HG03064 (cell line): ENCODE data around the gene TNRC18.
"Not testable (repeated sequence)": the region's sequence is repeated elsewhere in the genome, so short reads cannot be mapped to it uniquely, and the experiment has no call there.

Experiments
- ATAC-seq: cut with Tn5 transposase; IDR thresholded peaks from one replicate; pipeline ENCODE4 v1.9.1; 2021; ENCODE audit warnings: low read depth; ENCODE audit not compliant: unreplicated experiment

Gene TNRC18

DNA sequence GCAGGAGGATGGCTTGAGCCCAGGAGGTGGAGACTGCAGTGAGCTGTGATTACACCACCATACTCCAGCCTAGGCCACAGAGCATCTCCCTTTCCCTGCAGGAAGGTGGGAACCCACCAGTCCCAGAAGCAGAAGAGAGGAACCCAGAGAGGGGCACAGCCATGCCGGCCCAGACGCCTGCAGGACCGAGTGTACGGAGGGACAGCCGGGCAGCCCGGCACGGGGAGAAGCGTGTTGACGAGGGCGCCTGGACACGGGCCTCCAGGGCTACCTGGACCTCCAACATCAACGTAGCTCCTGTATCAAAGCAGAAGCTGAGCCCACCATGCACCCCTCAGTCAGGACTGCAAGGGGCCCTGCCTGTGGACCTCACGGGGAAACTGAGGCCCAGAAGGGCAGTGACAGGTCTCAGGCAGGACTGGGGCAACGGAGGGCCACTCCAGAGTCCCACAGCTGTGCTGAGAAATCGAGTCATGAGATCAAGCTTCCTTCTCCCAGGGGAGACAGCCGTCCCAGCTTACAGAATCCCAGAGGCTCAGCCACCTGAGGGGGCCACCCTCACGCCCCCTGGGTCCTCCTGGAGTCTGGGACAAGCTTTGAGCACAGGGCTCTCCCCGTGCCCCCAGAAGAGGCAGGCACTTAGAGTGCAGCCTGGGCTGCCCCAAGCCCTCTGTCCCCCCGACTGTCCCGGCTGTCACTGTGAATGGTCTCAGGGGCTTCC lies 43.1 kb downstream of the TNRC18 start:
- no peak for ATAC-seq

- ATAC-seq: no peak
These were observed 44.1 kb downstream of the TNRC18 start for GRCh38 chr7:5379546-5379945.

GRCh38 chr7:5377816-5378215 lies 45.8 kb downstream of the TNRC18 start:
- no peak for ATAC-seq

DNA sequence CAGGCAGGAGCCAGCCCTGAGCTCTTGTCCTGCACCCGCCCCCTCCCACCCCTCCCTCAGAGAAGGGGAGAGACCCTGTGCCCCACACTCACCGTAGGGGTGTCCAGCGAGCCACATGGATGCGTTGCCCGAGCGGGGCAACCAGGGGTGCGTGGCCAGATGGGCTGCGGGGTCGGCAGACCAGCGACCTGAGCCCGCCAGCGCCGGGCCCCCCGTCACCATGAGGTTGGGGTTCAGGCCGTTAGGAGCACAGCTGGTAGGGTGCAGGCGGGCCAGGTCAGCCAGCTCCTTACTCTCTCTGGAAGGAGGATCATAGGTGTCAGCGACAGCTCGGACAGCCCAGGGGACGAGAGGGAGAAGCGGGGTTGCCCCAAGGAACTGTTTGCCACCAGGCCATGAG lies 46.4 kb downstream of the TNRC18 start:
- no peak for ATAC-seq

- ATAC-seq: no peak
These were observed 47.7 kb downstream of the TNRC18 start for GRCh38 chr7:5375925-5376324.

DNA sequence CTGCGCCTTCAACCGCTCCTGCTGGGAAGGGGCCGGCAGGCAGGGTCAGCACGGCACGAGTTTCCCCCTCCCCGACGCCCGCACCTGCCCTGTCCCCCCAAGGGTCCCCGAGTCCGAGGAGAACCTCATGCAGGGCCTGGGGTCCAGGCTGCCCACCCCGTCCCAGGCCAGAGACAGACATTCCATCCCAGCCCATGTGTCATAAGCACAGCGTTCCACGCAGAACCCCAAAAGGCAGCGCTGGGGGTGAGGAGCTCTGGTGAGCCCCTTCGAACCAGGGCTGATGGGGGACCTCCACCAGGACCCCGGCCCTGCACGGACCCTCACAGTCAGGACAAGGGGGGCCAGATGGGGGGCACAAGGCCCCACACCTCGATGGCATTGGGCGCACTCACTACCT lies 49.2 kb downstream of the TNRC18 start:
- no peak for ATAC-seq

DNA sequence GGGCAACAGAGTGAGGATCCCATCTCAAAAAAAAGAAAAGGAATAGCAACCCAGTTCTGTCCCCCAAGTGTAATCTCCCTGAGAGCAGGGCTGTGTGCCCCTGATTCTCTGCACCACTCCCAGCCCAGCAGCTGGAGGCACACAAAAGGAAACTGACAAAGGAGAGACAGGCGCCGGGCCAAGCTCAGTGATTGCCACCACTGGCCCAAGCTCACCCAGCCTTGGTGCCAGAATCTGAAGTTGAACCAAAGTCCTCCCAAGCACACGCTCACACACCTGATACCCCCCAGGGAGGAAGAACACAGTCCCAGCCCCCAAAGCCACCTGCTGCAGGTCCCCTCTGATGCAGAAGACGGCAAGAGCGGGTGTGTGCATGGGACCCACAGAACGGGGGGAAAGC lies 50.3 kb downstream of the TNRC18 start:
- ATAC-seq: no peak

DNA sequence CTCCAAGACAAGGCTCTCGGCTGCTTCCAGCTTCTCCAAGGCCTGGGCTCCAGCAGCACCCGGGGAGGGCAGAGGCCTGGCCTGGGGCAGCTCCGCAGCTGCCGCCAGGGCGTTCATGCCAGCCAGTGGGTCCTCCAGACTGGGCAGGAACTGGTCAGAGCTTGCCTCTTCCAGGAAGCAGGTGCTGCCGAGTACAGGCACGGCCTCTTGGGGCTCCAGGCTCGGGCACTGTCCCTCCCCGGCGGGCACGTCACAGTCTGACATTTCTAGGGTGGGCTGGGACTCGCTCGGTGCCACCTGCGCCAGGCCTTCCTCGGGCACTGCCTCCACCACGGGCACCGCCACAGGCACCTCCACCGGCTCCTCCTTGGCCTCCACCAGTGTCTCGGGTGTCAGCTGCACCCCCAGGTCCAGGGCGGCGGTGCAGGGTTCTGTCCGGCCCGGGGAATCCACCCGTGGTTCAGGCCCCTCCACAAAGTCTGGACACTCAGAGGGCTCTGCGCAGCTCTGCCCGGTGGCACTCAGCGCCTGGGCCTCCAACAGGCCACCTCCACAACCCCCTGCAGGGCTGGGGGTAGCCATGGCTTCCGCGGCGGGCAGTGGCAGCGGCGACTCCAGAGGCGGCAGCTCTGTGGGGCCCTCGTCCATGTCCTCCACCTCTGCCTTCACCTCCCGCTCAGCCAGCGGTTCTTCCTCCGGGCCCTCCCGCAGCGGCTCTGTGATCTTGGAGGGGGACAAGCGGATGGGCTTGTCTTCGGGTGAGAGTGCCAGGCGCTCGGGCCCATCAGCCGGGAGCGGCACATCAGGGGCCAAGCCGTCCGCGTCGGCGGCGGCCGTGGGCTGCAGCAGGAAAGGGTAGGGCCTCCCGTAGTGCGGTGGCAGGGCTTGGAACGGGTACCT lies 52.9 kb downstream of the TNRC18 start:
- no peak for ATAC-seq

GRCh38 chr7:5367661-5368060 lies 56.0 kb downstream of the TNRC18 start:
- no peak for ATAC-seq

DNA sequence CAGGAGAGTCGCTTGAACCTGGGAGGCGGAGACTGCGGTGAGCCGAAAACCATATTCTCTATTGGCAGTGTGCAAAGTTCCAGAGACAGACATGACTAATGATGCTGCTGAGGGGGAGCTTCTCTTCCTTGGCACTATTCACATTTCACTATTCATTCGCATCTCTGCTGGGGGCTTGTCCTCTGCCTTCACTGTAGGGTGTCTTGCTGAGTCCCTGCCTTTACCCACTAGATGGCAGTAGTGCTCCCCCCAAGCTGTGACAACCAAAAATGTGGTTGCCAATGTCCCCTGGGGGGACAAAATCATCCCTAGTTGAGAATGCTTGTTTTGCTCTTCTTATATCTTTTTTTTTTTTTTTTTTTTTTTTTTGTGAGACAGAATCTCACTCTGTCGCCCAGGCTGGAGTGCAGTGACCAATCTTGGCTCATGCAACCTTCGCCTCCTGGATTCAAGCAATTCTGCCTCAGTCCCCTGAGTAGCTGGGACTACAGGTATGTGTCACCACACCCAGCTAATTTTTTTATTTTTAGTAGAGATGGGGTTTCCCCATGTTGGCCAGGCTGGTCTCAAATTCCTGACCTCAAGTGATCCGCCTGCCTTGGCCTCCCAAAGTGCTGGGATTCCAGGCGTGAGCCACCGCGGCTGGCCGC lies 57.5 kb downstream of the TNRC18 start:
- ATAC-seq: not testable (repeated sequence)

DNA sequence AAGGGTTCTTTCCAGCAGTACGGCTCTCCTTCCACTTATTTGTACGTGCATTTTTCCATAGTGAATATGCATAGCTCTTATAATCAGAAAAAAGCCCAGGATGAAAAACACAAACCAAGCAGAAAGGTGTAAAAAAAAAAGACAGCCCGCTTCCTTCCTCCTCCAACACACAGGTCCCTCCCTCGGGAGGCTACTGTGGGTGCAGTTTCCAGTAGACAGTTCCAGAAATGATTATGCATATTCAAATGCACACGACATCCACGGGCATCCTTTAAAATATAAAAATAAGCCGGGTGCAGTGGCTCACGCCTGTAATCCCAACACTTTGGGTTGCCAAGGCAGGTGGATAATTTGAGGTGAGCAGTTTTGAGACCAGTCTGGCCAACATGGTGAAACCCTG lies 59.9 kb downstream of the TNRC18 start:
- ATAC-seq: no peak

DNA sequence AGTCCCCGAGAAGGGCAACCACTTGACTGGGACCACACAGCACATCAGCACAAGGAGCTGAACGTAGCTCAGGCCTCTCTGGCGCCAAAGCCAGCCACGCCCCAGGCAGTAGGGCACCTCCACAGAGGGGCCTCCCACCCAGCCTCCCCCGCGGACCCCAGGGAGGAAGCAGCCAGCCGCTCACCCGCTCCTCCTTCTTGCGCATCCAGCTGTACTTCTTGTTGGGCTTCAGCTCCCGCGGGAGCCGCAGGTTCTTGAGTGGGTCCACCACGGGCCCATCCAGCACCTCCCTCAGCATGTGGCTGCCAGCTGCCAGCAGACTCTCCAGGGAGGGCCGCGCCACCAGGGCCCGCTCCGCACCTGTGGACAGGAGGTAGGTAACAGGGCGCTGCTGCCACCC lies 61.2 kb downstream of the TNRC18 start:
- ATAC-seq: no peak

DNA sequence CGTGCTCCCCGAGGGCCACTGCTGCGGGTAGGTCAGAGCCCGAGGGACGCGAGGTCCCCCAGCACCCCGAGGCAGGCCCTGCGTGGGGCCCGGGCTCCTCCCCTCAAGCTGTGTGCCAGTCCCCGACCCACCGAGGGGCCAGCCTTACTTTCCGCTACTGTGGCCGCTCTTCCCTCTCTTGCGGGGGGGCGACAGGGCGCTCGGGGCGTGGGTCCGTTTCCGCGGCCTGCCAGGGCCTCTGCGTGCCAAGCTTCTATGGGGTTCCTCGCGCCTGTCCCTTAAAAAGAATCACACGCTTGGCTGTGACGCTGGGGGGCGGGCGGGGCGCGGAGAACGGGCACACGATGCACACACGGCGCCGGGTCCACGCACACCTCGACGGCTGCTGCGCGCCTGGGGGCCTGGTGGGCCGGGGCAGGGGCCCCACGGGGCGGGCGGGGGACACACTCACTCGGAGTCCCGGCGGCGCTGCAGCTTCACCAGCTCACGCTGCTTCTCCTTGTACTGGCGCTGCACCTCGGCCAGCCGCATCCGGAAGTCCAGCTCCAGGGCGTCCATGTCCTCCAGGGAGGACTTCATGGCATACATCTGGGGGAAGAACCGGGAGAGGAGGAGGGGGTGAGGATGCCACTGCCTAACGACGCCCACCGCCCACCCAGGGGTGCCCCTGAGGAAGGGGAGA lies 62.0 kb downstream of the TNRC18 start:
- no peak for ATAC-seq

- ATAC-seq: no peak
These were observed 62.7 kb downstream of the TNRC18 start for GRCh38 chr7:5360971-5361370.

GRCh38 chr7:5360451-5360850 lies 63.2 kb downstream of the TNRC18 start:
- ATAC-seq: no peak

- ATAC-seq: not testable (repeated sequence)
These were observed 63.6 kb downstream of the TNRC18 start for GRCh38 chr7:5360021-5360420.

GRCh38 chr7:5359344-5359743 lies 64.3 kb downstream of the TNRC18 start:
- ATAC-seq: no peak

DNA sequence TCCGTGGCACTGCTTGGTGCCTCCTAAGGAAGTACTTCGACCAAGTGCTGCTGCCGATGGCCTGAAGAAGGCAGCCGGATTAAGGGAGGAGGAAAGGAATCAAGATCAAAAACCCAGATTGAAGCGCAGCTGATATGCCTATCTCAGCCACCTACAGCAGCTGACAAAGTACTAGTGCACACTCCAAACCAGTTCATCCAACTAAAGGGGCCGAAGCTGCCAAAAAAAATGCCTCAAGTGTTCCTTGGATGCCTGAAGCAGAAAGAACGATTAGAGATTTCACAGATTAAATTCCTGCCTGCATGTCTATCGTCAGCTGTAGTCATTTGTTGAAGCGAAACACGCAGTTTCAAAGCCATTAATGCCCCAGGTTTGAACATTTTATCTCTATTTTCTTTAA lies 65.7 kb downstream of the TNRC18 start:
- no peak for ATAC-seq

- no peak for ATAC-seq
These were observed 66.9 kb downstream of the TNRC18 start for GRCh38 chr7:5356751-5357119.

DNA sequence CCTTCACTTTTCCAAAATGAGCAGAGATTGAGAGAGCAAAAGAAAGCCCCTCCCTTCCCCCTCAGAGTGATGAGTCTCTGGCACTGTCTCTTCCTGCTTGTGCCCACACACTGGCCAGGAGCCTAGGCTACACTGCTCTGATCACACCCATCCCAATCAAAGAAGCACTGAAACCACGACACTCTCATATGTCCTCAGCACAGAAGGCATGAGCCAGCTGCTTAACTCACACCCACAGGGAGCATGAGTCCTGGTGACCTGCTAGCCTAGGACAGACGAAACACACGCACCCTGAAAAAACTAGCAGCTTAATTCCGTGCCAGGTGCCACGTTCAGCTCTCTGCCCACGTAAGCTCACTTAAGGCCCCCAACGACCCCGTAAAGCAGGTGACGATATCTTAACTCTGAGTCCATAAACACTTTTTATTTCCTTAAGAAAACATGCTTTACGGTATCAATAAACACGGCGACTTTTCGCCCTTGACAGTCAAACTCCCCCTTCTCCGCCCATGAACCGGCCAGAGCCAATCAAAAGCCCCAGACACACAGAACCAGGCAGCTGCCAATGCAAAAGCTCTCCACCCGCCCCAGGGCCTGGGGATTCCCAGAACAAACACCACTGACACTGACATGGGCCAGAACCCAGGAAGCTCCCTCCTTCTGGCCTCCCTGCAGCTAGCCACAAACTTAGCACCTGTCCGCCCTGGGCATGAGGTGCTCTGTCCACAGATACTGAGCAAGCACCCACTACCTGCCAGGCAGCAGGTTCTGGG lies 69.0 kb downstream of the TNRC18 start:
- no peak for ATAC-seq
